GM21576 (cell line): Measurements from ENCODE around the gene PANK2.

Experiments
- ATAC-seq: cut with Tn5 transposase; IDR thresholded peaks from one replicate; pipeline ENCODE4 v1.9.1; 2021; ENCODE audit warnings: mild to moderate bottlenecking, moderate library complexity; ENCODE audit not compliant: unreplicated experiment

The PANK2 gene

GRCh38 chr20:3900187-3900604 lies 11.0 kb downstream of the PANK2 start:
- ATAC-seq = no peak

- ATAC-seq = no peak
Observed at GRCh38 chr20:3901028-3901705, 12.0 kb downstream of the PANK2 start.

- no peak for ATAC-seq
Observed at GRCh38 chr20:3901706-3902440, 12.7 kb downstream of the PANK2 start.

GRCh38 chr20:3902446-3902845 lies 13.3 kb downstream of the PANK2 start:
- ATAC-seq = no peak

- ATAC-seq = no peak
Observed at GRCh38 chr20:3904224-3904623, 15.0 kb downstream of the PANK2 start.

- no peak for ATAC-seq
Observed at GRCh38 chr20:3904857-3905256, 15.7 kb downstream of the PANK2 start.

GRCh38 chr20:3906744-3907721 lies 17.8 kb downstream of the PANK2 start:
- ATAC-seq = peak; percentile 80

- no peak for ATAC-seq
Observed at GRCh38 chr20:3908667-3909066, 19.5 kb downstream of the PANK2 start.

GRCh38 chr20:3909952-3910366 lies 20.8 kb downstream of the PANK2 start:
- no peak for ATAC-seq

GRCh38 chr20:3910853-3911252 lies 21.7 kb downstream of the PANK2 start:
- ATAC-seq = no peak

- no peak for ATAC-seq
Observed at GRCh38 chr20:3911956-3912355, 22.8 kb downstream of the PANK2 start.

GRCh38 chr20:3914446-3914845 lies 25.3 kb downstream of the PANK2 start:
- ATAC-seq = no peak

- no peak for ATAC-seq
Observed at GRCh38 chr20:3915691-3916090, 26.5 kb downstream of the PANK2 start.

GRCh38 chr20:3916364-3916763 lies 27.2 kb downstream of the PANK2 start:
- no peak for ATAC-seq

- no peak for ATAC-seq
Observed at GRCh38 chr20:3919352-3919751, 30.2 kb downstream of the PANK2 start.

GRCh38 chr20:3922223-3922982 lies 33.2 kb downstream of the PANK2 start:
- no peak for ATAC-seq

GRCh38 chr20:3922983-3923339 lies 33.8 kb downstream of the PANK2 start:
- ATAC-seq = no peak

GRCh38 chr20:3923818-3924217 lies 34.6 kb downstream of the PANK2 start:
- no peak for ATAC-seq

GRCh38 chr20:3924304-3925112 lies 35.3 kb downstream of the PANK2 start:
- no peak for ATAC-seq
